DOHH2 (cell line): ENCODE results near the gene SEMA4D.

Experiments used
- H3F3A ChIP-seq: fragments of 200-600 bp; sonication (generic), shearing (Covaris generic); 2 replicates; pipeline ENCODE4 v1.6.0; 2016; ENCODE audit warnings: antibody characterized with exemption, mild to moderate bottlenecking; ENCODE audit not compliant: control insufficient read depth, insufficient read depth
- H3K27ac ChIP-seq: fragments of 200-600 bp; sonication (generic); 2 replicates; pipeline ENCODE4 v1.5.1; 2014; ENCODE audit warnings: low read depth, mild to moderate bottlenecking, low read length, moderate library complexity
- H3K27me3 ChIP-seq: fragments of 200-600 bp; sonication (generic); 2 replicates; pipeline ENCODE4 v1.6.1; 2014; ENCODE audit warnings: mild to moderate bottlenecking, low read length, mixed read lengths; ENCODE audit not compliant: control insufficient read depth
- H3K36me3 ChIP-seq: fragments of 200-600 bp; sonication (generic); 2 replicates; pipeline ENCODE4 v1.6.1; 2014; ENCODE audit warnings: mild to moderate bottlenecking, low read length, moderate library complexity, mixed read lengths; ENCODE audit not compliant: control insufficient read depth
- H3K4me1 ChIP-seq: fragments of 200-600 bp; sonication (generic); 2 replicates; pipeline ENCODE4 v1.6.1; 2014; ENCODE audit warnings: mild to moderate bottlenecking, low read length, mixed read lengths; ENCODE audit not compliant: control insufficient read depth
- H3K4me2 ChIP-seq: fragments of 200-600 bp; sonication (generic); 2 replicates; pipeline ENCODE4 v1.6.0; 2014; ENCODE audit warnings: mild to moderate bottlenecking, low read length, moderate library complexity
- H3K4me3 ChIP-seq: fragments of 200-600 bp; sonication (generic); 2 replicates; pipeline ENCODE4 v1.5.1; 2014; ENCODE audit warnings: mild to moderate bottlenecking, low read length, mixed read lengths
- H3K79me2 ChIP-seq: fragments of 200-600 bp; sonication (generic); 2 replicates; pipeline ENCODE4 v1.6.1; 2014; ENCODE audit warnings: mild to moderate bottlenecking, low read length, mixed read lengths; ENCODE audit not compliant: control insufficient read depth
- H3K9me2 ChIP-seq: fragments of 200-600 bp; sonication (generic); replicated peaks from 2 replicates; pipeline ENCODE4 v1.6.1; 2014; ENCODE audit warnings: mild to moderate bottlenecking, low read length, mixed read lengths; ENCODE audit not compliant: control insufficient read depth
- H3K9me3 ChIP-seq: fragments of 200-600 bp; sonication (generic); 2 replicates; pipeline ENCODE4 v1.6.1; 2014; ENCODE audit warnings: antibody characterized with exemption, low read length, mixed read lengths; ENCODE audit not compliant: control insufficient read depth, insufficient read depth
- H4K20me1 ChIP-seq: fragments of 200-600 bp; sonication (generic); 2 replicates; pipeline ENCODE4 v1.6.0; 2014; ENCODE audit warnings: low read depth, mild to moderate bottlenecking, antibody characterized with exemption, low read length, moderate library complexity; ENCODE audit not compliant: control insufficient read depth, insufficient read depth
- EZH2phosphoT487 ChIP-seq: fragments of 200-600 bp; sonication (generic); IDR thresholded peaks from 2 replicates; pipeline ENCODE4 v1.6.1; 2017; ENCODE audit warnings: borderline replicate concordance, mild to moderate bottlenecking, antibody characterized with exemption, low read length, moderate library complexity, mixed read lengths
- TF ChIP-seq, protein P1 (sequence below): fragments of 200-600 bp; sonication (generic); IDR thresholded peaks from one replicate; pipeline ENCODE4 v1.5.1; 2014; ENCODE audit warnings: antibody characterized with exemption, mild to moderate bottlenecking, low read depth, low read length; ENCODE audit not compliant: poor library complexity, severe bottlenecking

Gene SEMA4D

DNA sequence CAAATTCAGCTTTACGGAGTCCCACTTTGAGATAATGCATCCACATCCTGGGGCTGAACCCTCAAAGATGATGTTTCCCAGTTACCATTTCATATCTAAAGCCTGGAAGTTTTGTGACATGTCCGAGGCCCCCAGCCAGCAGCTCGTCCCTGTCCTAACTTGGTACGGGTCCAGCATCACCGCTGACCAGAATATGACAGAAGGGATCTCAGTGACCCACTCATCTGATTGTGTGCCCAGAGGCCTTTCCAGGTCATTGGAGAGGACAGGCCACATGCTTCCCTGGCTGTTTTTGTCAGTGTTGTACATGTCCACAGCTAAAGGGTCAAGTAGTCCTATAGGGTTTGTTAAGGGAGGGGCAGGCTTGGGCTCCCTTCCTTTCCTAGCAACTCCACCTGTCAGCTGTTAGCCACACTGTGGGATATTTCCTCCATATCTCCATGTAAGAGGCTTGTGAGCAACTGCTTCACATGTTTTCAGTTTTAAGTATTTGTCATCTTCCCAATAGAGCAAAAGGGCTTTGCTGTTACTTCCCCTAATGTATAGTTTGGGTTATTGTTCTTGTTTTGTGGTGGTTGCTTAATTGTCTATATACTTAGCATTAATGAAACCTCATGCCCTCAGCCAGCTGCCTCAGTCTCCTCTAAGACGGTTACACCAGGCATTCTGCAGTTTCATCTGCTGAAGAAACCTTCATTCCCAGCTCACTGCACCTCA is 146.2 kb downstream of the SEMA4D start:
- Histone ChIP-seq H3K9me3 (no peaks in the 10 kb centered on the region), H3K9me2 (no peaks in the 10 kb centered on the region), H4K20me1 (no peaks in the 10 kb centered on the region), H3K27me3 (no peaks in the 10 kb centered on the region), H3K4me2 (no peak overlapping the region), H3K4me3 (no peak overlapping the region), H3K36me3 (peaks cover 98% of the 10 kb centered on the region), H3K4me1 (no peaks in the 10 kb centered on the region), H3K27ac (no peak overlapping the region), H3F3A (no peaks in the 10 kb centered on the region), H3K79me2 (no peaks in the 10 kb centered on the region)
- TF ChIP-seq, protein P1, sequence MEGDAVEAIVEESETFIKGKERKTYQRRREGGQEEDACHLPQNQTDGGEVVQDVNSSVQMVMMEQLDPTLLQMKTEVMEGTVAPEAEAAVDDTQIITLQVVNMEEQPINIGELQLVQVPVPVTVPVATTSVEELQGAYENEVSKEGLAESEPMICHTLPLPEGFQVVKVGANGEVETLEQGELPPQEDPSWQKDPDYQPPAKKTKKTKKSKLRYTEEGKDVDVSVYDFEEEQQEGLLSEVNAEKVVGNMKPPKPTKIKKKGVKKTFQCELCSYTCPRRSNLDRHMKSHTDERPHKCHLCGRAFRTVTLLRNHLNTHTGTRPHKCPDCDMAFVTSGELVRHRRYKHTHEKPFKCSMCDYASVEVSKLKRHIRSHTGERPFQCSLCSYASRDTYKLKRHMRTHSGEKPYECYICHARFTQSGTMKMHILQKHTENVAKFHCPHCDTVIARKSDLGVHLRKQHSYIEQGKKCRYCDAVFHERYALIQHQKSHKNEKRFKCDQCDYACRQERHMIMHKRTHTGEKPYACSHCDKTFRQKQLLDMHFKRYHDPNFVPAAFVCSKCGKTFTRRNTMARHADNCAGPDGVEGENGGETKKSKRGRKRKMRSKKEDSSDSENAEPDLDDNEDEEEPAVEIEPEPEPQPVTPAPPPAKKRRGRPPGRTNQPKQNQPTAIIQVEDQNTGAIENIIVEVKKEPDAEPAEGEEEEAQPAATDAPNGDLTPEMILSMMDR: no peak
- no peak for TF ChIP-seq EZH2phosphoT487

DNA sequence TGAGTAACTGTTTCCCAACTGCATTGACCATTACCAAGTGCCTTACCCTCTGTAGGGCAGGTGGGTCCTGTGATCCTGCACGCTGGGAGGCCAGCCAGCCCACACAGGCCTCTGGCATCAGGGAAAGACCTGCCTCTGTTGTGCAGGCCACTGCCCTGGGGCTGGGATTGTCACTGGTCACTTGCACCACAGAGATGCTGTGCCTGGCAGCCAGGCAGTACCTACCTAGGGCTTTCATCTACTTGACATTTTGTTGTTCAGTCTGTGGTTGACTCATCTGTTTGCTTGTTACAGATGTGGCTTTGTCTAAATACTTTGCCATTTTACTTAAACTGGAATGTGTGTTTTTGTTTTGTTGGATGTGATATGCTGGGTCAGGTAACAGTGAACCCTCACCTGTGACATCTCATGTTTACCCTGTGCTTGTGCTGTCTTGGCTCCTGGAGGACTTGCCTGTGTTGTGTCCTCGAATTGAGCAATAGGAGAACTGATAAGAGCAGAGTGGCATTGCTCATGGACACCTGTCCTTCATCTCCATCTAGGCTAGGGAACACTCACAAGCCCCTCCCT is 146.8 kb downstream of the SEMA4D start:
- Histone ChIP-seq H3K9me3 (no peaks in the 10 kb centered on the region), H3K4me2 (no peak overlapping the region), H3K27me3 (no peaks in the 10 kb centered on the region), H3K36me3 (peaks cover 98% of the 10 kb centered on the region), H4K20me1 (no peaks in the 10 kb centered on the region), H3F3A (no peaks in the 10 kb centered on the region), H3K9me2 (no peaks in the 10 kb centered on the region), H3K27ac (no peak overlapping the region), H3K4me1 (no peaks in the 10 kb centered on the region), H3K79me2 (no peaks in the 10 kb centered on the region), H3K4me3 (no peak overlapping the region)
- TF ChIP-seq, protein P1: no peak
- no peak for TF ChIP-seq EZH2phosphoT487

DNA sequence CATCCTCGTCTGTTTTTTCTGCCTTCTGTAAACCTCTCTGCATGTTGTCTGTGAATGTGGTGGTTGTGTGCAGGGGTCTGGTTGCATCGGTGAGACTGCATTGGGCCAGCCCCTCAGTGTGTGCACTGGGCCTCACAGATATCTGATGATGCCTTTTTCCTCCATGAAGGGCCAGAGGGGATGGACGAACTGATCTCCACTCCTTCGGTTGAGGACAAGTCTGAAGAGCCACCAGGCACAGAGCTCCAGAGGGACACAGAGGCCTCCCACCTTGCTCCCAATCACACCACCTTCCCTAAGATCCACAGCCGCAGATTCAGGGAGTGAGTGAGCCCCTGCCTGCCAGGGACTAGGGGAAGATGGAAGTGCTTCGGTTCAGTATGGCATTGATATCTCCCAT is 148.3 kb downstream of the SEMA4D start:
- H3K4me1 ChIP-seq: no peaks in the 10 kb centered on the region
- no peaks in the 10 kb centered on the region for H3K27me3 ChIP-seq
- no peak overlapping the region for H3K4me2 ChIP-seq
- H3K9me3 ChIP-seq: no peaks in the 10 kb centered on the region
- H3F3A ChIP-seq: no peaks in the 10 kb centered on the region
- H3K9me2 ChIP-seq: no peaks in the 10 kb centered on the region
- H3K79me2 ChIP-seq: peaks cover 7% of the 10 kb centered on the region; the same call in 1 of the 2 replicates
- H3K4me3 ChIP-seq: no peak overlapping the region
- TF ChIP-seq, protein P1: no peak
- no peak for TF ChIP-seq EZH2phosphoT487
- H4K20me1 ChIP-seq: no peaks in the 10 kb centered on the region
- H3K36me3 ChIP-seq: peaks cover 98% of the 10 kb centered on the region
- no peak overlapping the region for H3K27ac ChIP-seq
